ENCODE measurements around the gene ARTN.
A peak's percentile ranks its signal among the peaks of the same experiment; 100 is the strongest.

ARTN gene

GRCh38 chr1:43931711-43932660, 1.6 kb upstream of the ARTN start:
- Histone ChIP-seq H3K9me3 (replicated peaks in 1 of 11) (peaks cover 0 to 5% (median 0%) of the 10 kb centered on the region in 11 experiments; a peak in 1 of 22 replicates), H3K27ac (peak overlapping the region in 1 of 11 experiments; percentile 40; a peak in 2 of 22 replicates), H3K4me1 (peaks cover 43 to 80% (median 67%) of the 10 kb centered on the region in 10 experiments), H4K20me1 (peaks cover 0 to 38% (median 16%) of the 10 kb centered on the region in 11 experiments; a peak in 17 of 22 replicates), H3K4me3 (no peak overlapping the region), H3K36me3 (peaks cover 0 to 19% (median 4%) of the 10 kb centered on the region in 11 experiments; a peak in 9 of 22 replicates), H3K27me3 (peaks cover 45 to 54% (median 49%) of the 10 kb centered on the region in 11 experiments), H3K9ac (no peak overlapping the region; a peak in 2 of 22 replicates), H3K4me2 (peak overlapping the region; percentile 14 to 80 (median 71); a peak in 20 of 22 replicates)
- TF ChIP-seq Cebpa-rat (IDR thresholded peaks at IDR 0.05) = no peak

- Histone ChIP-seq H3K9me3 (replicated peaks in 1 of 11) (peaks cover 0 to 5% (median 0%) of the 10 kb centered on the region in 11 experiments; a peak in 1 of 22 replicates), H3K4me1 (peaks cover 43 to 80% (median 67%) of the 10 kb centered on the region in 10 experiments), H3K36me3 (peaks cover 0 to 25% (median 10%) of the 10 kb centered on the region in 11 experiments; a peak in 11 of 22 replicates), H3K4me2 (peak overlapping the region; percentile 36 to 80 (median 71)), H3K9ac (no peak overlapping the region; a peak in 1 of 22 replicates), H3K27ac (no peak overlapping the region), H3K27me3 (peaks cover 53 to 61% (median 58%) of the 10 kb centered on the region in 11 experiments), H4K20me1 (peaks cover 0 to 47% (median 25%) of the 10 kb centered on the region in 11 experiments; a peak in 18 of 22 replicates), H3K4me3 (0 out of 20 replicates have a peak overlapping the region, but pooled peaks of 1 of the 10 experiments have one; percentile 43)
- TF ChIP-seq Cebpa-rat (IDR thresholded peaks at IDR 0.05) = no peak
These were observed 715 bp upstream of the ARTN start for GRCh38 chr1:43932786-43933385.

- Histone ChIP-seq H3K4me3 (no peak overlapping the region; a peak in 3 of 20 replicates), H3K4me2 (peak overlapping the region; percentile 36 to 80 (median 71); a peak in 21 of 22 replicates), H3K4me1 (peaks cover 43 to 73% (median 64%) of the 10 kb centered on the region in 10 experiments), H4K20me1 (peaks cover 0 to 58% (median 33%) of the 10 kb centered on the region in 11 experiments; a peak in 19 of 22 replicates), H3K36me3 (peaks cover 0 to 35% (median 15%) of the 10 kb centered on the region in 11 experiments; a peak in 14 of 22 replicates), H3K27me3 (peaks cover 53 to 67% (median 62%) of the 10 kb centered on the region in 11 experiments), H3K9me3 (replicated peaks in 1 of 11) (peaks cover 0 to 4% (median 0%) of the 10 kb centered on the region in 11 experiments; a peak in 1 of 22 replicates), H3K27ac (no peak overlapping the region), H3K9ac (peak overlapping the region in 3 of 11 experiments; percentile 7 to 31 (median 21); a peak in 2 of 22 replicates)
- TF ChIP-seq Cebpa-rat (IDR thresholded peaks at IDR 0.05) = no peak
These were observed 742 bp downstream of the ARTN start for GRCh38 chr1:43934101-43934985.

GRCh38 chr1:43934986-43935324, 1.4 kb downstream of the ARTN start:
- Histone ChIP-seq H3K4me3 (no peak overlapping the region), H4K20me1 (peaks cover 0 to 64% (median 36%) of the 10 kb centered on the region in 11 experiments; a peak in 19 of 22 replicates), H3K4me1 (peaks cover 42 to 71% (median 60%) of the 10 kb centered on the region in 10 experiments), H3K27ac (no peak overlapping the region), H3K9me3 (replicated peaks in 1 of 11) (no peaks in the 10 kb centered on the region), H3K36me3 (peaks cover 0 to 35% (median 11%) of the 10 kb centered on the region in 11 experiments; a peak in 14 of 22 replicates), H3K4me2 (peak overlapping the region in 1 of 11 experiments; percentile 69; a peak in 2 of 22 replicates), H3K9ac (no peak overlapping the region), H3K27me3 (peaks cover 53 to 67% (median 62%) of the 10 kb centered on the region in 11 experiments)
- no peak for TF ChIP-seq Cebpa-rat (IDR thresholded peaks at IDR 0.05)

GRCh38 chr1:43935711-43936427, 2.3 kb downstream of the ARTN start:
- Histone ChIP-seq H4K20me1 (peaks cover 0 to 69% (median 38%) of the 10 kb centered on the region in 11 experiments; a peak in 19 of 22 replicates), H3K4me1 (peaks cover 32 to 62% (median 52%) of the 10 kb centered on the region in 10 experiments), H3K4me3 (peak overlapping the region; percentile 47 to 70 (median 58)), H3K36me3 (peaks cover 0 to 31% (median 9%) of the 10 kb centered on the region in 11 experiments; a peak in 13 of 22 replicates), H3K9me3 (replicated peaks in 1 of 11) (no peaks in the 10 kb centered on the region), H3K27me3 (peaks cover 53 to 67% (median 62%) of the 10 kb centered on the region in 11 experiments), H3K9ac (peak overlapping the region in 9 of 11 experiments; percentile 22 to 70 (median 57); a peak in 13 of 22 replicates), H3K27ac (no peak overlapping the region), H3K4me2 (peak overlapping the region; percentile 81 to 93 (median 87))
- no peak for TF ChIP-seq Cebpa-rat (IDR thresholded peaks at IDR 0.05)

GRCh38 chr1:43936431-43937151, 3.0 kb downstream of the ARTN start:
- H3K4me1 ChIP-seq = peaks cover 28 to 55% (median 45%) of the 10 kb centered on the region in 10 experiments; a peak in 19 of 20 replicates
- H4K20me1 ChIP-seq = peaks cover 0 to 64% (median 38%) of the 10 kb centered on the region in 11 experiments; a peak in 19 of 22 replicates
- TF ChIP-seq Cebpa-rat (IDR thresholded peaks at IDR 0.05) = no peak
- peaks cover 53 to 67% (median 62%) of the 10 kb centered on the region in 11 experiments for H3K27me3 ChIP-seq
- no peaks in the 10 kb centered on the region for H3K9me3 ChIP-seq (replicated peaks in 1 of 11)
- H3K27ac ChIP-seq = no peak overlapping the region
- H3K4me3 ChIP-seq = peak overlapping the region; percentile 47 to 70 (median 58)
- peak overlapping the region; percentile 81 to 93 (median 87) for H3K4me2 ChIP-seq
- peaks cover 0 to 31% (median 9%) of the 10 kb centered on the region in 11 experiments; a peak in 13 of 22 replicates for H3K36me3 ChIP-seq
- H3K9ac ChIP-seq = peak overlapping the region in 9 of 11 experiments; percentile 22 to 70 (median 57); a peak in 13 of 22 replicates

All from BLaER1 treated with 17β-estradiol and CSF1 and Interleukin-3, amounts not matched to agents 10 nM and 100 nM (cell line).